GM10266 (cell line): ENCODE results near the gene SAFB.

Source experiments
- DNase-seq: peaks from one replicate; pipeline ENCODE4 v3.0.0; 2012; ENCODE audit errors: extremely low spot score
- TF ChIP-seq, protein P1 (sequence below): IDR thresholded peaks from 2 replicates; pipeline ENCODE4 v1.5.1; 2012; ENCODE audit warnings: mild to moderate bottlenecking, low read depth; ENCODE audit not compliant: control insufficient read depth, insufficient read depth; ENCODE audit errors: missing control alignments

The SAFB gene

DNA sequence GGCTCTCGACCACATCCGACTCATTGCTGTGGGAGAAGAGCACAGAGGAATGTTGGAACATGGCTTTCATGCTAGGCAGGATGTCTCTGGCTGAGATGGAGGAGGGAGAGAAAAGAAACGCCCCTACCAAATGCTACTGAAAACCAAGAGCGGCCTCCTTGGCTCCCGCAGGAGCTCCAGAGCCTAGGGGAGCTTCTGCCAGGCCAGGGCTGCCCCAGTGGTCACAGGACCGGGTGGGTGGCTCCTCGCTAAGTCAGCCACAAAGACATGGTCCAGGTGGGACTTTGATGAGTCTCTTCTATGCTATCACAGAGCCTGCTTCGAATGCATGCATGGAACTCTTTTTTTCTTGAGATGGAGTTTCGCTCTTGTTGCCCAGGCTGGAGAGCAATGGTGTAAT lies 90.3 kb downstream of the SAFB start:
- TF ChIP-seq, protein P1, sequence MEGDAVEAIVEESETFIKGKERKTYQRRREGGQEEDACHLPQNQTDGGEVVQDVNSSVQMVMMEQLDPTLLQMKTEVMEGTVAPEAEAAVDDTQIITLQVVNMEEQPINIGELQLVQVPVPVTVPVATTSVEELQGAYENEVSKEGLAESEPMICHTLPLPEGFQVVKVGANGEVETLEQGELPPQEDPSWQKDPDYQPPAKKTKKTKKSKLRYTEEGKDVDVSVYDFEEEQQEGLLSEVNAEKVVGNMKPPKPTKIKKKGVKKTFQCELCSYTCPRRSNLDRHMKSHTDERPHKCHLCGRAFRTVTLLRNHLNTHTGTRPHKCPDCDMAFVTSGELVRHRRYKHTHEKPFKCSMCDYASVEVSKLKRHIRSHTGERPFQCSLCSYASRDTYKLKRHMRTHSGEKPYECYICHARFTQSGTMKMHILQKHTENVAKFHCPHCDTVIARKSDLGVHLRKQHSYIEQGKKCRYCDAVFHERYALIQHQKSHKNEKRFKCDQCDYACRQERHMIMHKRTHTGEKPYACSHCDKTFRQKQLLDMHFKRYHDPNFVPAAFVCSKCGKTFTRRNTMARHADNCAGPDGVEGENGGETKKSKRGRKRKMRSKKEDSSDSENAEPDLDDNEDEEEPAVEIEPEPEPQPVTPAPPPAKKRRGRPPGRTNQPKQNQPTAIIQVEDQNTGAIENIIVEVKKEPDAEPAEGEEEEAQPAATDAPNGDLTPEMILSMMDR, result no peak
- DNase-seq, result no peak

GRCh38 chr19:5714816-5715215 lies 91.9 kb downstream of the SAFB start:
- TF ChIP-seq, protein P1, result no peak
- no peak for DNase-seq

DNA sequence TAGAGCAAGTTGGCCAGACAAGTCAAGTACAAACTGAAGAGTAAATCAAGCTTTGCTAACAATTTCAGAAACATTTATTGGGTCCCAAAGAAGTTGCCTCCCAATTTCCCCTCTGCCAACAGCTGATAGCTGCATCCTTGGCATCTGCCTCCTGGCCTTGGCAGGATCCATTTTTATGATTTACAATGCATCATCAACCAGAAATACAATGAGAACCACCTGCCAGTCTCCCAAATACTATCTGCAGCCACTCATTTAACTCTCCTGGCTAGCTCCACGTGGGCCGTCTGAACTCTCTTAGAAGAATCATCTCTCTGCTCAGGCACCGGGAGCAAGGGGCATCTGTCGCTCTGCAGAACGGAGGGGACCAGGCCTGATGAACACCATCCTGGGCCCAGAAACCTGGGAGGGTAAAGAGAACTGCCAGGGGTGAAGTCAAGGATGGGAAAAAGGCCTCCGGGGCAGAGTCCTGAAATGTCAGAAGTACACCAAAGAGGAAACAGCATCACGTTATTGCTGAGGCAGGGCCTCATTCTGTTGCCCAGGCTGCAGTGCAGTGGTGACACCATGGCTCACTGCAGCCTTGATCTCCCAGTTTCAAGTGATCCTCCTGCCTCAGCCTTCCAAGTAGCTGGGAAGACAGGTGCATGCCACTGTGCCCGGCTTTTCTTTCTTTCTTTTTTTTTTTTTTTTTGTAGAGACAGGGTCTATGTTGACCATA lies 94.5 kb downstream of the SAFB start:
- DNase-seq, result no peak
- TF ChIP-seq, protein P1, result no peak
